Testis (tissue), 3 donors: ENCODE measurements around the gene STK32A. TPM values are rescaled to one million over a fixed set of nuclear protein-coding genes. Genes with fewer than 3 reads are reported as not detected.
A peak's percentile ranks its signal among the peaks of the same experiment; 100 is the strongest.

ENCODE experiments used
- DNase-seq: peaks from one replicate; pipeline ENCODE4 v3.0.0-alpha.2; 2019
- H3K27ac ChIP-seq, 2 donors: fragments of 200-600 bp; sonication (generic); one replicate each; pipeline ENCODE4 v1.5.1; 2019
- H3K27me3 ChIP-seq: fragments of 200-600 bp; sonication (generic); one replicate; pipeline ENCODE4 v1.5.1; 2019
- H3K36me3 ChIP-seq: fragments of 200-600 bp; sonication (generic); one replicate; pipeline ENCODE4 v1.5.1; 2017; ENCODE audit warnings: low read depth; ENCODE audit errors: missing control alignments
- H3K4me1 ChIP-seq: fragments of 200-600 bp; sonication (generic); one replicate; pipeline ENCODE4 v1.5.1; 2019
- H3K4me3 ChIP-seq, 2 donors: fragments of 200-600 bp; sonication (generic); one replicate each; pipeline ENCODE4 v1.5.1; 2017 to 2019
- H3K9me3 ChIP-seq: fragments of 200-600 bp; sonication (generic); one replicate; pipeline ENCODE4 v1.5.1; 2017
- CTCF ChIP-seq, 3 experiments: fragments of 450-650 bp in 2 of 3; fragments of 200-600 bp in 1 of 3; sonication (generic) in 1 of 3; IDR thresholded peaks; one replicate each; pipeline ENCODE4 v1.5.1; 2016 to 2019; ENCODE audit warnings: antibody characterized with exemption in 3 of 3, mild to moderate bottlenecking in 2 of 3, moderate library complexity in 1 of 3
- POLR2A ChIP-seq: fragments of 450-650 bp; IDR thresholded peaks from one replicate; pipeline ENCODE4 v1.6.1; 2017; ENCODE audit warnings: antibody characterized with exemption, mild to moderate bottlenecking, moderate library complexity
- WGBS, 2 donors: methylation state at CpG; one replicate each; pipeline ENCODE4 v1.1.5; 2018; 5-methylcytosine and 5-hydroxymethylcytosine counted together
- intact Hi-C: fragments of 100-400 bp; cut with DNase I; formaldehyde crosslinking; loops from one replicate; pipeline ENCODE4 v1.15.1; 2023; ENCODE audit warnings: low total_unique reads
- polyA plus RNA-seq: library from polyadenylated mRNA; stranded (reverse); fragments of 350-450 nt; fragmentation: Illumina TruSeq; extraction: RNeasy Lipid Tissue Mini Kit (QIAGEN cat#74804); gene quantifications from one replicate; pipeline ENCODE4 v1.2.3, GENCODE V29; 2014; ENCODE audit warnings: low read depth, low replicate concordance; ENCODE audit not compliant: insufficient read depth
- total RNA-seq, 2 donors: library from RNA; depleted of rRNA; stranded (reverse); fragments of >200 nt; gene quantifications; one replicate each; pipeline ENCODE4 v1.2.3, GENCODE V29; 2016

The STK32A gene
- total and polyA plus RNA-seq, 3 donors from 2014 or later = 3.9 to 7.9 (median 6.0) TPM

GRCh38 chr5:147388184-147389108 is 153.6 kb downstream of the STK32A start:
- Histone ChIP-seq H3K27ac (no peak overlapping the region), H3K36me3 (no peaks in the 10 kb centered on the region), H3K27me3 (no peaks in the 10 kb centered on the region), H3K9me3 (no peaks in the 10 kb centered on the region), H3K4me1 (no peaks in the 10 kb centered on the region), H3K4me3 (no peak overlapping the region)
- no peak for DNase-seq
- TF ChIP-seq CTCF (IDR thresholded peaks at IDR 0.05) (no peak), POLR2A (no peak)
- WGBS, 2 donors = 76 to 83% methylated on average over 7 of the region's 7 CpGs
- intact Hi-C loops = no loop called here

GRCh38 chr5:147390654-147391225 is 155.9 kb downstream of the STK32A start:
- Histone ChIP-seq H3K4me1 (no peaks in the 10 kb centered on the region), H3K4me3 (no peak overlapping the region), H3K36me3 (no peaks in the 10 kb centered on the region), H3K27ac (no peak overlapping the region), H3K9me3 (no peaks in the 10 kb centered on the region), H3K27me3 (no peaks in the 10 kb centered on the region)
- intact Hi-C loops = loop anchor here (10.0 kb wide), 1 partner anchor 166 kb away; no protein-coding TSS in a partner anchor
- no peak for TF ChIP-seq POLR2A
- TF ChIP-seq CTCF (IDR thresholded peaks at IDR 0.05) = no peak
- no peak for DNase-seq
- WGBS, 2 donors = 62% methylated on average over 3 of the region's 3 CpGs

- 27 to 41% methylated on average over 5 of the region's 5 CpGs for WGBS, 2 donors
- Histone ChIP-seq H3K36me3 (no peaks in the 10 kb centered on the region), H3K4me1 (no peaks in the 10 kb centered on the region), H3K9me3 (no peaks in the 10 kb centered on the region), H3K27me3 (no peaks in the 10 kb centered on the region), H3K27ac (no peak overlapping the region), H3K4me3 (no peak overlapping the region)
- intact Hi-C loops = loop anchor here (10.0 kb wide), 1 partner anchor 167 kb away; no protein-coding TSS in a partner anchor
- TF ChIP-seq POLR2A = no peak
- peak in 2 of 3 experiments; percentile 49 to 64 for TF ChIP-seq CTCF (IDR thresholded peaks at IDR 0.05)
- DNase-seq = peak; percentile 74
Observed at GRCh38 chr5:147391781-147392180, 157.0 kb downstream of the STK32A start.

GRCh38 chr5:147393874-147394672 is 159.2 kb downstream of the STK32A start:
- H3K27ac ChIP-seq = peak overlapping the region in 1 of 2 donors; percentile 19
- TF ChIP-seq POLR2A (no peak), CTCF (IDR thresholded peaks at IDR 0.05) (peak in 1 of 3 experiments; percentile 8)
- H3K36me3 ChIP-seq = no peaks in the 10 kb centered on the region
- no peak overlapping the region for H3K4me3 ChIP-seq
- intact Hi-C loops = loop anchor here (10.0 kb wide), 1 partner anchor 169 kb away; no protein-coding TSS in a partner anchor
- H3K4me1 ChIP-seq = no peaks in the 10 kb centered on the region
- H3K9me3 ChIP-seq = no peaks in the 10 kb centered on the region
- no peaks in the 10 kb centered on the region for H3K27me3 ChIP-seq
- 82 to 86% methylated on average over 15 of the region's 15 CpGs for WGBS, 2 donors
- no peak for DNase-seq
